ENCODE results near the gene TNRC6C.

TNRC6C gene

GRCh38 chr17:78140169-78141051, 181.9 kb downstream of the TNRC6C start:
- peak; percentile 72 for DNase-seq

- no peak for DNase-seq
Measured at GRCh38 chr17:78141437-78142118, 183.1 kb downstream of the TNRC6C start.

GRCh38 chr17:78142119-78142861, 183.8 kb downstream of the TNRC6C start:
- DNase-seq = peak; percentile 47

GRCh38 chr17:78143214-78144146, 185.0 kb downstream of the TNRC6C start:
- DNase-seq = no peak

GRCh38 chr17:78144147-78144719, 185.7 kb downstream of the TNRC6C start:
- peak; percentile 87 for DNase-seq

- DNase-seq = no peak
Measured at GRCh38 chr17:78144736-78145641, 186.5 kb downstream of the TNRC6C start.

GRCh38 chr17:78146471-78146869, 188.0 kb downstream of the TNRC6C start:
- no peak for DNase-seq

GRCh38 chr17:78146881-78147280, 188.4 kb downstream of the TNRC6C start:
- DNase-seq = no peak

- no peak for DNase-seq
Measured at GRCh38 chr17:78147315-78147998, 189.0 kb downstream of the TNRC6C start.

GRCh38 chr17:78148286-78149016, 189.9 kb downstream of the TNRC6C start:
- DNase-seq = no peak

- peak; percentile 84 for DNase-seq
Measured at GRCh38 chr17:78151514-78152008, 193.1 kb downstream of the TNRC6C start.

- no peak for DNase-seq
Measured at GRCh38 chr17:78154903-78155811, 196.7 kb downstream of the TNRC6C start.

Data from EL (cell line).